HCT116 (cell line): ENCODE results near the gene GOT1. TPM values are rescaled to one million over a fixed set of nuclear protein-coding genes. Genes with fewer than 3 reads are reported as not detected.
A peak's percentile ranks its signal among the peaks of the same experiment; 100 is the strongest.

ENCODE experiments used
- ATAC-seq: fragments of 200-7000 bp; cut with Tn5 transposase; 2 replicates; pipeline ENCODE4 v1.9.1; 2020; ENCODE audit warnings: mild to moderate bottlenecking, moderate library complexity
- BruUV-seq: library from RNA; stranded (reverse); fragments of 400-500 nt; replicated peaks from 2 replicates; lab custom pipeline; 2021; lab: Mats Ljungman, UMichigan
- CTCF ChIA-PET: fragments of 300-600 bp; sonication (Branson Sonifier 250); formaldehyde crosslinking; loops from one replicate; lab custom pipeline; 2021; ENCODE audit warnings: antibody characterized with exemption; lab: Charles Lee
- POLR2A ChIA-PET: fragments of 300-600, 350-600 bp; sonication (Branson Sonifier 250); formaldehyde crosslinking; loops from one replicate; lab custom pipeline; 2021; ENCODE audit warnings: antibody characterized with exemption; lab: Charles Lee
- RAD21 ChIA-PET, 2 experiments: fragments of 300-600 bp; sonication (Branson Sonifier 250); formaldehyde crosslinking; loops; one replicate each; lab custom pipeline; 2023; ENCODE audit warnings: low total read pairs in 2 of 2; ENCODE audit not compliant: uncharacterized antibody in 2 of 2, unreplicated experiment in 2 of 2, low non-redundant PET in 1 of 2; lab: Charles Lee
- DNase-seq: peaks from one replicate; pipeline ENCODE4 v3.0.0-alpha.2; 2010; ENCODE audit warnings: low read depth, low spot score
- H2AFZ ChIP-seq: fragments of 200-600 bp; shearing (Covaris generic), sonication (generic); 2 replicates; pipeline ENCODE4 v1.6.1; 2017; ENCODE audit warnings: low read depth, mixed run types, mixed read lengths, antibody characterized with exemption, low read length; ENCODE audit not compliant: poor library complexity, severe bottlenecking
- H3K27ac ChIP-seq: 2 replicates; pipeline ENCODE4 v1.5.1; 2012; ENCODE audit warnings: low read depth, low read length
- H3K27me3 ChIP-seq: fragments of 200-600 bp; sonication (generic); 2 replicates; pipeline ENCODE4 v1.6.1; 2016; ENCODE audit warnings: mixed run types, low read length, mixed read lengths; ENCODE audit not compliant: insufficient read depth
- H3K36me3 ChIP-seq, 2 experiments: fragments of 200-500 bp in 1 of 2; fragments of 200-600 bp in 1 of 2; sonication (Bioruptor generic) in 1 of 2; sonication (generic) in 1 of 2; 2 replicates each; pipeline versions ENCODE4 v1.5.1 to v1.6.1; 2014 to 2016; ENCODE audit warnings: low read length in 2 of 2, inconsistent platforms in 1 of 2, mixed read lengths in 1 of 2, mixed run types in 1 of 2; ENCODE audit not compliant: insufficient read depth in 2 of 2, control insufficient read depth in 1 of 2
- H3K4me1 ChIP-seq, 2 experiments: fragments of 200-600 bp in 1 of 2; sonication (generic) in 1 of 2; 2 replicates each; pipeline versions ENCODE4 v1.5.1 to v1.6.1; 2012 to 2017; ENCODE audit warnings: low read length in 2 of 2, inconsistent platforms in 1 of 2, mild to moderate bottlenecking in 1 of 2, mixed read lengths in 1 of 2, mixed run types in 1 of 2, moderate library complexity in 1 of 2; ENCODE audit not compliant: insufficient read depth in 2 of 2, control insufficient read depth in 1 of 2
- H3K4me2 ChIP-seq: fragments of 200-600 bp; sonication (generic); 2 replicates; pipeline ENCODE4 v1.6.1; 2017; ENCODE audit warnings: mixed run types, low read length, mixed read lengths
- H3K4me3 ChIP-seq, 2 experiments: fragments of 200-600 bp in 1 of 2; sonication (generic) in 1 of 2; replicated peaks in 1 of 2; 2 replicates each; pipeline ENCODE4 v1.5.1; 2011 to 2016; ENCODE audit warnings: low read length in 2 of 2, control low read depth in 1 of 2, low read depth in 1 of 2, mild to moderate bottlenecking in 1 of 2, mixed read lengths in 1 of 2, mixed run types in 1 of 2
- H3K79me2 ChIP-seq: fragments of 200-600 bp; sonication (generic); 2 replicates; pipeline ENCODE4 v1.6.1; 2017; ENCODE audit warnings: mild to moderate bottlenecking, mixed run types, low read length, moderate library complexity, mixed read lengths; ENCODE audit not compliant: insufficient read depth
- H3K9ac ChIP-seq: fragments of 200-600 bp; sonication (generic); 2 replicates; pipeline ENCODE4 v1.6.1; 2016; ENCODE audit warnings: low read length, mixed read lengths
- H3K9me2 ChIP-seq: fragments of 200-600 bp; sonication (generic), shearing (Covaris generic); 2 replicates; pipeline ENCODE4 v1.6.1; 2017; ENCODE audit warnings: mixed run types, mild to moderate bottlenecking, moderate library complexity; ENCODE audit not compliant: insufficient read depth
- H3K9me3 ChIP-seq, 2 experiments: fragments of 200-500 bp in 1 of 2; fragments of 200-600 bp in 1 of 2; sonication (Bioruptor generic) in 1 of 2; sonication (generic) in 1 of 2; 2 replicates each; pipeline ENCODE4 v1.6.1; 2014 to 2017; ENCODE audit warnings: low read length in 2 of 2, mixed read lengths in 2 of 2, inconsistent platforms in 1 of 2, low read depth in 1 of 2, mild to moderate bottlenecking in 1 of 2, mixed run types in 1 of 2, moderate library complexity in 1 of 2; ENCODE audit not compliant: control insufficient read depth in 1 of 2, insufficient read depth in 1 of 2
- H4K20me1 ChIP-seq: fragments of 200-600 bp; sonication (generic), shearing (Covaris generic); 2 replicates; pipeline ENCODE4 v1.6.1; 2017; ENCODE audit warnings: mixed run types, mild to moderate bottlenecking, moderate library complexity; ENCODE audit not compliant: insufficient read depth
- ATF3 ChIP-seq: IDR thresholded peaks from 2 replicates; pipeline ENCODE4 v1.6.1; 2012
- CBX3 ChIP-seq: IDR thresholded peaks from 2 replicates; pipeline ENCODE4 v1.6.1; 2012; ENCODE audit warnings: low read depth
- CEBPB ChIP-seq: IDR thresholded peaks from 2 replicates; pipeline ENCODE4 v1.6.1; 2012; ENCODE audit warnings: low read depth
- EGR1 ChIP-seq: IDR thresholded peaks from 2 replicates; pipeline ENCODE4 v1.6.1; 2012; ENCODE audit warnings: low read depth
- ELF1 ChIP-seq: IDR thresholded peaks from 2 replicates; pipeline ENCODE4 v1.6.1; 2012; ENCODE audit warnings: low read depth, borderline replicate concordance
- EZH2 ChIP-seq: fragments of 200-600 bp; sonication (generic); IDR thresholded peaks from 2 replicates; pipeline ENCODE4 v1.6.1; 2017; ENCODE audit warnings: antibody characterized with exemption, mixed run types
- EZH2phosphoT487 ChIP-seq: fragments of 200-600 bp; IDR thresholded peaks from 2 replicates; pipeline ENCODE4 v1.6.1; 2018; ENCODE audit warnings: antibody characterized with exemption, borderline replicate concordance
- POLR2A ChIP-seq: IDR thresholded peaks from 2 replicates; pipeline ENCODE4 v1.7.0; 2011; ENCODE audit warnings: borderline replicate concordance; ENCODE audit not compliant: insufficient read depth, insufficient read length; ENCODE audit errors: extremely low read depth
- POLR2AphosphoS5 ChIP-seq: IDR thresholded peaks from 2 replicates; pipeline ENCODE4 v1.6.1; 2011; ENCODE audit warnings: mild to moderate bottlenecking, low read depth, low read length, moderate library complexity
- RAD21 ChIP-seq: IDR thresholded peaks from 2 replicates; pipeline ENCODE4 v1.6.1; 2012; ENCODE audit warnings: low read depth, mild to moderate bottlenecking
- REST ChIP-seq: IDR thresholded peaks from 2 replicates; pipeline ENCODE4 v1.6.1; 2012; ENCODE audit warnings: low read depth
- SP1 ChIP-seq: IDR thresholded peaks from 2 replicates; pipeline ENCODE4 v1.6.1; 2012; ENCODE audit warnings: low read depth
- SRF ChIP-seq: IDR thresholded peaks from 2 replicates; pipeline ENCODE4 v1.6.1; 2012; ENCODE audit warnings: low read depth
- TCF7L2 ChIP-seq: IDR thresholded peaks from 2 replicates; pipeline ENCODE4 v1.7.0; 2011; ENCODE audit warnings: borderline replicate concordance, inconsistent platforms; ENCODE audit not compliant: insufficient read depth, insufficient read length; ENCODE audit errors: extremely low read depth
- YY1 ChIP-seq: IDR thresholded peaks from 2 replicates; pipeline ENCODE4 v1.6.1; 2011; ENCODE audit warnings: low read length, low read depth, moderate library complexity, mild to moderate bottlenecking; ENCODE audit not compliant: insufficient replicate concordance; ENCODE audit errors: extremely low read depth
- ZFX ChIP-seq: fragments of 450-650 bp; IDR thresholded peaks from 2 replicates; pipeline ENCODE4 v1.6.1; 2017
- ZNF274 ChIP-seq: fragments of 200-500 bp; sonication (Bioruptor generic); IDR thresholded peaks from 2 replicates; pipeline ENCODE4 v1.6.1; 2014; ENCODE audit warnings: mild to moderate bottlenecking, low read depth, low read length, inconsistent platforms
- intact Hi-C: fragments of 100-400 bp; cut with micrococcal nuclease; formaldehyde crosslinking; loops from 2 replicates; pipeline ENCODE4 v1.10.0; 2022
- total RNA-seq: library from RNA; stranded (reverse); gene quantifications from one replicate; pipeline ENCODE4 v1.2.1, GENCODE V29; 2021; ENCODE audit not compliant: unreplicated experiment
- TF ChIP-seq, protein P1 (sequence below): IDR thresholded peaks from 2 replicates; pipeline ENCODE4 v1.6.1; 2011; ENCODE audit warnings: mild to moderate bottlenecking, low read length, moderate library complexity; ENCODE audit not compliant: insufficient replicate concordance; ENCODE audit errors: extremely low read depth
- TF ChIP-seq, protein P2 (sequence below), 3 experiments: fragments of 200-600 bp in 1 of 3; sonication (generic) in 1 of 3; IDR thresholded peaks in 2 of 3; conservative IDR thresholded peaks in 1 of 3; 2 replicates each; pipeline ENCODE4 v1.5.1; 2012 to 2017; ENCODE audit warnings: low read depth in 2 of 3, low read length in 2 of 3, antibody characterized with exemption in 1 of 3, borderline replicate concordance in 1 of 3, control low read depth in 1 of 3, mild to moderate bottlenecking in 1 of 3, mixed read lengths in 1 of 3, mixed run types in 1 of 3, moderate library complexity in 1 of 3; ENCODE audit not compliant: insufficient read depth in 1 of 3

The GOT1 gene
- total RNA-seq, 1 experiment from 2014 or later = 135 TPM

- Histone ChIP-seq H3K79me2 (peaks cover 56% of the 10 kb centered on the region), H3K27ac (peak overlapping the region; percentile 81)
- RAD21 ChIA-PET = no interaction called here
- TF ChIP-seq ZFX (peak; percentile 84; the same call in 1 of the 2 replicates), ZNF274 (no peak), REST (no peak), EZH2phosphoT487 (no peak), ATF3 (no peak), EZH2 (no peak), TCF7L2 (peak; percentile 2), EGR1 (no peak), RAD21 (no peak), POLR2AphosphoS5 (no peak), CBX3 (peak; percentile 4; the same call in 1 of the 2 replicates), YY1 (no peak), SP1 (no peak), SRF (no peak), ELF1 (no peak), CEBPB (no peak), POLR2A (no peak)
- TF ChIP-seq, protein P1, sequence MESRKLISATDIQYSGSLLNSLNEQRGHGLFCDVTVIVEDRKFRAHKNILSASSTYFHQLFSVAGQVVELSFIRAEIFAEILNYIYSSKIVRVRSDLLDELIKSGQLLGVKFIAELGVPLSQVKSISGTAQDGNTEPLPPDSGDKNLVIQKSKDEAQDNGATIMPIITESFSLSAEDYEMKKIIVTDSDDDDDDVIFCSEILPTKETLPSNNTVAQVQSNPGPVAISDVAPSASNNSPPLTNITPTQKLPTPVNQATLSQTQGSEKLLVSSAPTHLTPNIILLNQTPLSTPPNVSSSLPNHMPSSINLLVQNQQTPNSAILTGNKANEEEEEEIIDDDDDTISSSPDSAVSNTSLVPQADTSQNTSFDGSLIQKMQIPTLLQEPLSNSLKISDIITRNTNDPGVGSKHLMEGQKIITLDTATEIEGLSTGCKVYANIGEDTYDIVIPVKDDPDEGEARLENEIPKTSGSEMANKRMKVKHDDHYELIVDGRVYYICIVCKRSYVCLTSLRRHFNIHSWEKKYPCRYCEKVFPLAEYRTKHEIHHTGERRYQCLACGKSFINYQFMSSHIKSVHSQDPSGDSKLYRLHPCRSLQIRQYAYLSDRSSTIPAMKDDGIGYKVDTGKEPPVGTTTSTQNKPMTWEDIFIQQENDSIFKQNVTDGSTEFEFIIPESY = no peak
- TF ChIP-seq, protein P2, sequence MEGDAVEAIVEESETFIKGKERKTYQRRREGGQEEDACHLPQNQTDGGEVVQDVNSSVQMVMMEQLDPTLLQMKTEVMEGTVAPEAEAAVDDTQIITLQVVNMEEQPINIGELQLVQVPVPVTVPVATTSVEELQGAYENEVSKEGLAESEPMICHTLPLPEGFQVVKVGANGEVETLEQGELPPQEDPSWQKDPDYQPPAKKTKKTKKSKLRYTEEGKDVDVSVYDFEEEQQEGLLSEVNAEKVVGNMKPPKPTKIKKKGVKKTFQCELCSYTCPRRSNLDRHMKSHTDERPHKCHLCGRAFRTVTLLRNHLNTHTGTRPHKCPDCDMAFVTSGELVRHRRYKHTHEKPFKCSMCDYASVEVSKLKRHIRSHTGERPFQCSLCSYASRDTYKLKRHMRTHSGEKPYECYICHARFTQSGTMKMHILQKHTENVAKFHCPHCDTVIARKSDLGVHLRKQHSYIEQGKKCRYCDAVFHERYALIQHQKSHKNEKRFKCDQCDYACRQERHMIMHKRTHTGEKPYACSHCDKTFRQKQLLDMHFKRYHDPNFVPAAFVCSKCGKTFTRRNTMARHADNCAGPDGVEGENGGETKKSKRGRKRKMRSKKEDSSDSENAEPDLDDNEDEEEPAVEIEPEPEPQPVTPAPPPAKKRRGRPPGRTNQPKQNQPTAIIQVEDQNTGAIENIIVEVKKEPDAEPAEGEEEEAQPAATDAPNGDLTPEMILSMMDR (IDR thresholded peaks at IDR 0.05 in 2 of 3, conservative IDR thresholded peaks at IDR 0.05 in 1 of 3; ENCODE audit: borderline replicate concordance in 1 of 3, insufficient read depth in 1 of 3, low read depth in 2 of 3, low read length in 2 of 3) = no peak
These were observed 851 bp upstream of the GOT1 start for GRCh38 chr10:99431190-99431760.

More at GRCh38 chr10:99431190-99431760, 851 bp upstream of the GOT1 start:
- DNase-seq (peak; percentile 29), ATAC-seq (peak; percentile 26)
- POLR2A ChIA-PET = interaction anchor here (0.6 to 2.6 kb wide), 27 partner anchors 8 to 615 kb away, joined by 3 to 23 read pairs (median 4); partner anchors contain the start of genes COX15, CUTC, ENTPD7 and SLC25A28
- peaks cover 7 to 22% of the 10 kb centered on the region in 2 experiments; a peak in 3 of 4 replicates for H3K4me1 ChIP-seq
- H2AFZ ChIP-seq = peak overlapping the region; percentile 34
- H3K4me3 ChIP-seq = peak overlapping the region; percentile 72 to 84
- H4K20me1 ChIP-seq = peaks cover 3% of the 10 kb centered on the region; the same call in 1 of the 2 replicates
- intact Hi-C loops = loop anchor here (5.0 kb wide), 1 partner anchor 301 kb away; the partner anchor contains the start of genes COX15 and CUTC
- no peaks in the 10 kb centered on the region for H3K27me3 ChIP-seq
- CTCF ChIA-PET = interaction anchor here (1.4 to 2.6 kb wide), 4 partner anchors 20 to 180 kb away, joined by 3 to 10 read pairs (median 3); no protein-coding TSS in a partner anchor
- BruUV-seq = TSS peak; percentile 63
- peak overlapping the region; percentile 82 for H3K9ac ChIP-seq
- H3K4me2 ChIP-seq = peak overlapping the region; percentile 89
- H3K9me3 ChIP-seq = no peaks in the 10 kb centered on the region
- H3K36me3 ChIP-seq = no peaks in the 10 kb centered on the region; a peak in 1 of 4 replicates
- H3K9me2 ChIP-seq = no peaks in the 10 kb centered on the region
